ENCODE results near the gene OR5B2. TPM values are rescaled to one million over a fixed set of nuclear protein-coding genes. Genes with fewer than 3 reads are reported as not detected.

OR5B2 gene
- total RNA-seq: not detected in 2 replicates

- no peaks in the 10 kb centered on the region for H3K27me3 ChIP-seq (ENCODE audit: control insufficient read depth, insufficient read depth, low read length)
- TF ChIP-seq, protein P1, sequence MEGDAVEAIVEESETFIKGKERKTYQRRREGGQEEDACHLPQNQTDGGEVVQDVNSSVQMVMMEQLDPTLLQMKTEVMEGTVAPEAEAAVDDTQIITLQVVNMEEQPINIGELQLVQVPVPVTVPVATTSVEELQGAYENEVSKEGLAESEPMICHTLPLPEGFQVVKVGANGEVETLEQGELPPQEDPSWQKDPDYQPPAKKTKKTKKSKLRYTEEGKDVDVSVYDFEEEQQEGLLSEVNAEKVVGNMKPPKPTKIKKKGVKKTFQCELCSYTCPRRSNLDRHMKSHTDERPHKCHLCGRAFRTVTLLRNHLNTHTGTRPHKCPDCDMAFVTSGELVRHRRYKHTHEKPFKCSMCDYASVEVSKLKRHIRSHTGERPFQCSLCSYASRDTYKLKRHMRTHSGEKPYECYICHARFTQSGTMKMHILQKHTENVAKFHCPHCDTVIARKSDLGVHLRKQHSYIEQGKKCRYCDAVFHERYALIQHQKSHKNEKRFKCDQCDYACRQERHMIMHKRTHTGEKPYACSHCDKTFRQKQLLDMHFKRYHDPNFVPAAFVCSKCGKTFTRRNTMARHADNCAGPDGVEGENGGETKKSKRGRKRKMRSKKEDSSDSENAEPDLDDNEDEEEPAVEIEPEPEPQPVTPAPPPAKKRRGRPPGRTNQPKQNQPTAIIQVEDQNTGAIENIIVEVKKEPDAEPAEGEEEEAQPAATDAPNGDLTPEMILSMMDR (IDR thresholded peaks at IDR 0.05; ENCODE audit: insufficient read depth, low read length, poor library complexity, severe bottlenecking): no peak
- H3K36me3 ChIP-seq (ENCODE audit: control insufficient read depth, insufficient read depth, low read length): no peaks in the 10 kb centered on the region
- no peak for DNase-seq (ENCODE audit: low read depth)
- no peak within 1 kb of the TSS for H3K4me3 ChIP-seq (ENCODE audit: low read depth, low read length)
Measured at GRCh38 chr11:58428021-58428420, at the start of gene OR5B2. Gene OR5B2 (minus strand): TSS chr11:58428121. CDS start chr11:58423261, 4,860 bp downstream.

DNA sequence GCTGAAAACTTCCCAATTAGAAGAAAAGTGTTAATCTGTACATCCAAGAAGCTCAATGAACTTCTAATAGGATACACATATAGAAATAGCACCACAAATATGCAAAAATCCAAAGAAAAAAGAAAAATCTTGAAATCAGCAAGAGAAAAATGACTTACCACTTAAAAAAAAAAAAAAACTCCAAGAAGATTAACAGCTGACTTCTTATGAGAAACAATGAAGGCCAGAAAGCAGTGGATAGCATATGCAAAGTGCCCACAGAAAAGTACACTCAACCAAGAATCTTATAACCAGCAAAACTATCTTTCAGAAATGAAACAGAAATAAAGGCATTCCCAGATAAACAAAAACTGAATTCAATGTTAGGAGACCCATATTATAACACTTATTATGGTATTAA is 44.0 kb upstream of the OR5B2 start:
- Histone ChIP-seq H3K36me3 (ENCODE audit: control insufficient read depth, insufficient read depth, low read length) (no peaks in the 10 kb centered on the region), H3K4me3 (ENCODE audit: low read depth, low read length) (no peak overlapping the region), H3K27me3 (ENCODE audit: control insufficient read depth, insufficient read depth, low read length) (no peaks in the 10 kb centered on the region)
- TF ChIP-seq, protein P1 (IDR thresholded peaks at IDR 0.05; ENCODE audit: insufficient read depth, low read length, poor library complexity, severe bottlenecking): no peak
- DNase-seq (ENCODE audit: low read depth): no peak

DNA sequence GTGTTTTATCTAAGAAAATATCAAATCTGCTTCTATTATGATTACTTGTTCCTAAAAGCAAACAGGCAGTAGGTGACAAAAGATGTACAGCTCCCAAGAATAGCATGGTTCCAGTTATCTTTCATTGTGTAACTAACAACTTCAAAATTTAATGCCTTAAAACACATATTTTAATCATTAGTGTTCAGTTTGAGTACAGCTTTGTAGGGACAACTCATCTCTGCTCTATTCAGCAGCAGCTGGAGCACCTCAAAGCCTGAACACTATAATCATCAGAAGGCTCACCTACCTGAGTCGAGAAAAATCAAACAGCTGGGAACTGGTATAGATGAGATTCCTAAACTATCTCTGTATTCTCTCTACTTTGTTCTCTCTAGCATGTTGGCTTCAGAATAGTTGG is 38.4 kb upstream of the OR5B2 start:
- H3K36me3 ChIP-seq (ENCODE audit: control insufficient read depth, insufficient read depth, low read length): no peaks in the 10 kb centered on the region
- no peak for DNase-seq (ENCODE audit: low read depth)
- TF ChIP-seq, protein P1 (IDR thresholded peaks at IDR 0.05; ENCODE audit: insufficient read depth, low read length, poor library complexity, severe bottlenecking): no peak
- H3K27me3 ChIP-seq (ENCODE audit: control insufficient read depth, insufficient read depth, low read length): no peaks in the 10 kb centered on the region
- no peak overlapping the region for H3K4me3 ChIP-seq (ENCODE audit: low read depth, low read length)

DNA sequence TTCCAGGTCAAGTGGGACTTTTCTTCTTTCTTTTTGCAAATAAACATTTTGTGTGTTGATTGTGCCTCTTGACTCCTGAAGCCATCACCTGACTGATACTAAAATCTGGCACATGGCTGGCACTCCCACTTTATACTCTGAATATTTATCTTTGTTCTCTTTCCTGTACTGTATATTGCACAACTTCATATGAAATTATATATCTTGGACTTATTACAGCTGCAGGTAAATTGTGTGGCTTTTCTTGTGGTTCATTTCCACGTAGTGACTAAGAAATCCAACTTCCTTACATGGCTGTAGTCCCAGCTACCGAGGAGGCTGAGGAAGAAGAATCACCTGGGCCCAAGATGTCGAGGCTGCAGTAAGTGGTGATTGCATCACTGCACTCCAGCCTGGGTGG is 37.8 kb upstream of the OR5B2 start:
- Histone ChIP-seq H3K4me3 (ENCODE audit: low read depth, low read length) (no peak overlapping the region), H3K36me3 (ENCODE audit: control insufficient read depth, insufficient read depth, low read length) (no peaks in the 10 kb centered on the region), H3K27me3 (ENCODE audit: control insufficient read depth, insufficient read depth, low read length) (no peaks in the 10 kb centered on the region)
- no peak for DNase-seq (ENCODE audit: low read depth)
- TF ChIP-seq, protein P1 (IDR thresholded peaks at IDR 0.05; ENCODE audit: insufficient read depth, low read length, poor library complexity, severe bottlenecking): no peak

- Histone ChIP-seq H3K36me3 (ENCODE audit: control insufficient read depth, insufficient read depth, low read length) (no peaks in the 10 kb centered on the region), H3K27me3 (ENCODE audit: control insufficient read depth, insufficient read depth, low read length) (no peaks in the 10 kb centered on the region), H3K4me3 (ENCODE audit: low read depth, low read length) (no peak overlapping the region)
- DNase-seq (ENCODE audit: low read depth): no peak
- TF ChIP-seq, protein P1 (IDR thresholded peaks at IDR 0.05; ENCODE audit: insufficient read depth, low read length, poor library complexity, severe bottlenecking): no peak
Measured at GRCh38 chr11:58451585-58451984, 23.7 kb upstream of the OR5B2 start.

DNA sequence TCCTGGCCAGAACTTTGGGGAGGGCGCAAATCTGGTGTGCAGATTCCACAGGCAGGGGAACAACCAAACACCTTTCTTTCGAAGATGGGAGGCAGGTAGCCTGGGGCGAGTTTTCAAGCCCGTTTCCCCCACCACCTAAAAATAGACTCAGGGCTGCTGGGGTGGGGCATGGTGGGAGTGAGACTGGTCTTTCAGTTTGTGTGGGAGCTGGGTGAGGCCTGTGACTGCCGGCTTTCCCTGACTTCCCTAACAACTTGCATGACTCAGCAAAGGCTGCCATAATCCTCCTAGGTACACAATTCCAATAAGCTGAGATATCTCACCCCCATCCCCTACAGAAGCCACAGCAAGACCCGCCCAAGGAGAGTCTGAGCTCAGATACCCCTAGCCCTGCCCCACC is 18.4 kb upstream of the OR5B2 start:
- DNase-seq (ENCODE audit: low read depth): no peak
- no peaks in the 10 kb centered on the region for H3K36me3 ChIP-seq (ENCODE audit: control insufficient read depth, insufficient read depth, low read length)
- H3K27me3 ChIP-seq (ENCODE audit: control insufficient read depth, insufficient read depth, low read length): no peaks in the 10 kb centered on the region
- no peak overlapping the region for H3K4me3 ChIP-seq (ENCODE audit: low read depth, low read length)
- TF ChIP-seq, protein P1 (IDR thresholded peaks at IDR 0.05; ENCODE audit: insufficient read depth, low read length, poor library complexity, severe bottlenecking): no peak

All from kidney epithelial cell (primary cell).